Activated CD8-positive, alpha-beta memory T cell treated with anti-CD3 and anti-CD28 coated beads for 36 hours (primary cell): ENCODE results near the gene ADCY2. TPM values are rescaled to one million over a fixed set of nuclear protein-coding genes. Genes with fewer than 3 reads are reported as not detected.

ENCODE experiments used
- CTCF ChIA-PET: fragments of 350-600 bp; sonication (Branson Sonifier 250); formaldehyde crosslinking; loops from one replicate; lab custom pipeline; 2021; ENCODE audit warnings: antibody characterized with exemption; lab: Charles Lee
- POLR2A ChIA-PET: fragments of 350-600 bp; sonication (Branson Sonifier 250); formaldehyde crosslinking; loops from one replicate; lab custom pipeline; 2021; ENCODE audit warnings: antibody characterized with exemption; lab: Charles Lee
- total RNA-seq, 2 experiments: library from RNA; stranded (reverse); gene quantifications; one replicate each; pipeline ENCODE4 v1.2.3, GENCODE V29; 2021

The ADCY2 gene
- total RNA-seq, 2 experiments from 2014 or later = not detected

DNA sequence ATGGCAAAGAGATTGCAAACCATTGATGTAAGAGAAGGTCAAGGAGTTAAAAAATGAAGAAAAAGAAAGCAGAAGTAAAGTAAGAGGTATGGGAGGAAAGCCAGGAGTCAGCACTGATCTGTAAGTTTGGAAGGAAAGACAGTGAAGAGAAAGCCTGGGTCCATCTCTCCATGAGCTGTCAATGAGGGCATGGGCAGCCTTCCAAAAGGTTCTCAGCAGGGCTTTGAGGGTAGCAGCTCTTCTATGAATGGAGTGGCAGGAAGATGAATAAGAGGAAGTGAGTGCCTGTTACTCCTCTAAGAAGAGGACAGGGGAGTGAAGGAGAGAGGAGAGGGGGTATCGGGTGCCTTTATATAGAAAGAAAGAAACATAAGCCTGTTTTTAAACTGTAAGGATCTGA is 97.1 kb downstream of the ADCY2 start:
- ChIA-PET POLR2A (no interaction called here), CTCF (no interaction called here)

DNA sequence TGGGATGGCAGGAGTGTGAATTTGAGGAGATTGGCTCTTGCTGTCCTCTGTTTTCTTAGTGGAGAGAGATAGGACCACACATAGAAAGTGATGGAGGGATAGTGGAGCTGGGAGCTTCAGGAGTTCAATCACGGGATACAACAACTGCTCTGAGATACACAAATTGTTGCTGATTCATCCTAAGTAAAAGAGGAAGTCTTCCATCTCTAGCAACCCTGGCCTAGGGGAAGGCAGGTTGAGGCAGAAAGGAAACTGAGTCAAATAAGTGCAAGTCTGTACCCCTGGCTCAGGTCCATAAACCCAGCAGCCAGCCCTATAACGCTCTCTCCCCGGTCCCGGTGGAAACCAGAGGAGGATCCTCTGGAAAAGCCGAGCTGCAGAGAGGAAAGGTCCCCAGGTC is 97.7 kb downstream of the ADCY2 start:
- CTCF ChIA-PET = no interaction called here

GRCh38 chr5:7494481-7495130 is 98.7 kb downstream of the ADCY2 start:
- POLR2A ChIA-PET = no interaction called here
- CTCF ChIA-PET = no interaction called here

More for the DNA sequence above, 97.7 kb downstream of the ADCY2 start:
- POLR2A ChIA-PET = no interaction called here

GRCh38 chr5:7495131-7495517 is 99.2 kb downstream of the ADCY2 start:
- ChIA-PET CTCF (no interaction called here), POLR2A (no interaction called here)

- CTCF ChIA-PET = no interaction called here
- POLR2A ChIA-PET = no interaction called here
These were observed 104.3 kb downstream of the ADCY2 start for GRCh38 chr5:7500256-7500655.

- POLR2A ChIA-PET = no interaction called here
- CTCF ChIA-PET = no interaction called here
These were observed 105.1 kb downstream of the ADCY2 start for GRCh38 chr5:7501061-7501460.

GRCh38 chr5:7503564-7503963 is 107.6 kb downstream of the ADCY2 start:
- ChIA-PET CTCF (no interaction called here), POLR2A (no interaction called here)

- ChIA-PET CTCF (no interaction called here), POLR2A (no interaction called here)
These were observed 119.5 kb downstream of the ADCY2 start for GRCh38 chr5:7515284-7515914.

DNA sequence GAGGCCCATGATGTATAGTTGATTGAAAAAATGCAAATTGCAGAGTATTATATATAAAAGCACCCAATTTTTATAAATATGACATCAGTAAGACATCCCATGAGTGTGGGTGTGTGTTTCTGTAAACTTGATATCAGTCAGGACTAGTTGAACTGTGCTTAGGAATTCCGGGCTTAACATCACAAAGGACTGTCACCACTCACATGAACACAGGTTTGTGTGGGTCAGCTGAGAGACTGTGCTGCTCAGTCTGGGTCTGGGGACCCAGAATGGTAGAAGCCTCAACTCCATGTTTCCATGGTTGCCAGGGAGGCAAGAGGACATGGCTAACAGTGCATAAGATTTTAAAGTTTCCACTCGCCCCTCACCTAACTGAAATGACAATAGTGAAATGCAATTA is 120.3 kb downstream of the ADCY2 start:
- POLR2A ChIA-PET = no interaction called here
- CTCF ChIA-PET = no interaction called here

DNA sequence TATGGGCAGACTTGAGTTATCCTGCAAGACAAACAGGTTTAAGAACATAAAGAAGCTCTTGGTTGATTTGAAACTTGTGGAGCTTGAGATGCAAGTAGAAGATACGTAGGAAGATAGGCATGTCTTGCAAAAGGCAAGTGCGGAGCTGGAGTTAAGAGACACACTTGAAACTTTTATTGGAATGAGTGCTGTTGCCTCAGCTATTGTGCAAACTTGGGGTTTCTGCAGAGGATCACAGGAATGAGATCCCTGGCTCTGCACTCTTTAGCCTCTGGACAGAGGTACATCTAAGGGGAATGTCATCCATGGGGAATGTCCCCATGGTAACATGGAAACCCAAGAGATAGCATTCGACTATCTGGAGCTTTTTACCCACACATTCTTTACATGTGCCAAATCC is 121.1 kb downstream of the ADCY2 start:
- CTCF ChIA-PET = no interaction called here
- POLR2A ChIA-PET = no interaction called here

- POLR2A ChIA-PET = no interaction called here
- CTCF ChIA-PET = no interaction called here
These were observed 123.1 kb downstream of the ADCY2 start for GRCh38 chr5:7518947-7519560.

GRCh38 chr5:7519564-7519963 is 123.6 kb downstream of the ADCY2 start:
- ChIA-PET POLR2A (no interaction called here), CTCF (no interaction called here)

DNA sequence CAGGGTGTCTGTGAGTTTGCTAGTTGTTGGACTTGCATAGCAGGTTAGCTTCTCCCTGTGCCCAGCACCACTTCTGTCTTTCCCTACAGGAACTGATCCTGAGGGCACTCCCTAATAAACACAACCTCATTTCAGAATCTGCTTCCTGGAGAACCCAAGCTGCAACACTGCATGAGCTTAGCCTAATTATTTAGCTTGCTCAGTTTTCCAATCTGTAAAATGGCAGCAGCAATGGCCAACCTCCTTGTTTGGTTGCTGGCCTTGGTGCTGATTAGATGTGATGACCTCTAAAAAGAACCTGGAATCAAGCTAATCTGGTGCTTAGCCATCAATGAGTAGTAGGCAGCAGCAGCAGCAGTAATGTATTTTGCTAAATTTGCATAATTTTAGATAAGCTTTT is 133.9 kb downstream of the ADCY2 start:
- POLR2A ChIA-PET = no interaction called here
- CTCF ChIA-PET = no interaction called here

DNA sequence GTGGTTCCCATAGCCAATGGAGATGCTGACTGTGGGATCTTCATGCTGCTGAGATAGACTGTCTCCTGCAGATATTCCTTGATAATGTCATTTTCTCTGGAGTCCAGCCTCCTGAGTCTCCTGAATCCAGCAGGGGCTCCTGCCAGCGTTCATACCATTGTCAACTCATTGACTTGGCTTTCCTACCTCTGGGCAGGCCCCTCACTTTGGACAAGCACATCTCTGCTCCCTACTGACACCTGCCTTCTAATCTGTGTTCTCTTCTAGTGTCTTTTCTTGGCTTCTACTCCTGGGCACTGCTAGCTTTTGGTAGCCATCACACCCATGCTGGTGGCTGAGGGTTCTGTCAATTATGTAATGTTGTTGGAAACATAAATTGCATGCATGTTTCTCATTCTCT is 138.0 kb downstream of the ADCY2 start:
- ChIA-PET CTCF (no interaction called here), POLR2A (no interaction called here)

- CTCF ChIA-PET = no interaction called here
- POLR2A ChIA-PET = no interaction called here
These were observed 138.6 kb downstream of the ADCY2 start for GRCh38 chr5:7534505-7534904.

DNA sequence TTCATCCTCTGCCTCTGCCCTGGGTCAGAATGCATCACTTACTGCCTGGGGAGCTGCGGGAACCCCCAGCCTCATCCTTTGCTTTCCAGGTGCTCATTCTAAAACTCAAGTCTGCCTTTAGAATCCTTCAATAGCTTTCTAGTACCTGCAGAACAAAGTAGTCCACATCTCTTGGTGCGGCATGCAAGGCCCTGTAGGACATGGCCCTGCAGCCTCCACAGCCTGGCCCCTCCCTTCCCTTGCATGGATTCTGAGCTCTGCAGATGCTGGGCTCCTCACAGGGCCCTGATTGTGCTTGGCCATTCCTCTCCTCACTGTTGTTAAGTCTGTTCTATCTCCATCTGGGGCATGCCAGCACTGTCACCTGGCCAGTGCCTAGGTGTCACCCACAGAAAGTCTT is 141.6 kb downstream of the ADCY2 start:
- POLR2A ChIA-PET = no interaction called here

GRCh38 chr5:7539571-7539970 is 143.6 kb downstream of the ADCY2 start:
- ChIA-PET POLR2A (no interaction called here), CTCF (no interaction called here)

More for the DNA sequence above, 141.6 kb downstream of the ADCY2 start:
- CTCF ChIA-PET = no interaction called here

GRCh38 chr5:7540736-7541485 is 145.0 kb downstream of the ADCY2 start:
- ChIA-PET POLR2A (no interaction called here), CTCF (interaction anchor here (1.2 kb wide), 1 partner anchor 22 kb away, joined by 3 read pairs; no protein-coding TSS in a partner anchor)

GRCh38 chr5:7541898-7542297 is 146.0 kb downstream of the ADCY2 start:
- POLR2A ChIA-PET = no interaction called here
- CTCF ChIA-PET = interaction anchor here (1.2 kb wide), 1 partner anchor 21 kb away, joined by 3 read pairs; no protein-coding TSS in a partner anchor

DNA sequence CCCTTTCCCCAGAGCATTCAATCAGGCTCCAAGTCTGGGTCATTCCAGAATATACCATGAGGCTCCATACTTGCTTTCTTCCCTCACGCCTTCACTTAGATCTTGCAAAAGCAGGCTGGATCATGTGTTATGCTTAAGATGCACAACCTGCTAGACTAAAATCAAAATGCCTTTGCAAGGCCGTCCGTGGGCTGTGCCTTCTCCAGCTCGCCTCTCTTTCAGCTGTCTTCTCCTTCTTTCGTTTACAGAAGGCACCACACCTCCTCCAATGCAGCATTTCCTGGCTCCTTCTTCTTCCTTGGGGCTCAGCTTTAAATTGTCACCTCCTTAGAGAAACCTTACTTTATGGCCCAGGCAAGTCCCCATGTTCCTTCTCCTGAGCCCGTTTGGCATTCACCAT is 150.6 kb downstream of the ADCY2 start:
- CTCF ChIA-PET = no interaction called here
- POLR2A ChIA-PET = no interaction called here
